DOHH2 (cell line): Measurements from ENCODE around the gene KRT14.

Experiments
- CTCF ChIP-seq: fragments of 200-600 bp; sonication (generic); IDR thresholded peaks from one replicate; pipeline ENCODE4 v1.5.1; 2014; ENCODE audit warnings: antibody characterized with exemption, mild to moderate bottlenecking, low read depth, low read length; ENCODE audit not compliant: poor library complexity, severe bottlenecking
- EZH2phosphoT487 ChIP-seq: fragments of 200-600 bp; sonication (generic); IDR thresholded peaks from 2 replicates; pipeline ENCODE4 v1.6.1; 2017; ENCODE audit warnings: borderline replicate concordance, mild to moderate bottlenecking, antibody characterized with exemption, low read length, moderate library complexity, mixed read lengths

DNA sequence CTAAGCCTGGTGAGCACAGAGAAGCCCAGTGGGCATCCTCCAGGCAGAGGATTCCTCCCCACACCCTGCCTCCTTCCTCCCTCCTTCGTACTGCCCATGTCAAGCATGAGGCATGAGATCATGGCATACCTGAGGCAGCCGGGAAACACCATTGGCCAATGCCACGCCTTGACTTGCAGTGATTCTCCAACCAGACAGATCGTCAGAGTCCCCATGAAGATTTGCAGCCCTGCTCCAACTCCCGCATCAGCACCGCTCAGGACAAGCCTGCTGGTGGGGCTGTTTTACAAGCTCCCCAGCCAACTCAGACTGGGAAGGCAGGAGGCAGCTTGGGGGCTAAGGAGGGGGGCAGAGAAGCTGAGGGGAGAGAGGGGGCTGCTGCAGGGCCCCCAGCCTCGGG is 28.8 kb upstream of the KRT14 start:
- TF ChIP-seq CTCF: no peak
- no peak for TF ChIP-seq EZH2phosphoT487
